Mesenchymal stem cell (in vitro differentiated cells and primary cell): ENCODE measurements around the gene LRRC53. TPM values are rescaled to one million over a fixed set of nuclear protein-coding genes. Genes with fewer than 3 reads are reported as not detected.

Experiments
- DNase-seq: peaks from one replicate; pipeline ENCODE4 v3.0.0-alpha.2; 2013
- H2AFZ ChIP-seq: one replicate; pipeline ENCODE4 v1.6.1; 2013; ENCODE audit warnings: low read depth, mild to moderate bottlenecking, control low read depth, inconsistent platforms, low read length, moderate library complexity
- H2AK5ac ChIP-seq: 2 replicates; pipeline ENCODE4 v1.6.1; 2013; ENCODE audit warnings: low read length, moderate library complexity, mild to moderate bottlenecking, inconsistent platforms; ENCODE audit not compliant: severe bottlenecking
- H2BK120ac ChIP-seq: one replicate; pipeline ENCODE4 v1.6.1; 2013; ENCODE audit warnings: low read depth, mild to moderate bottlenecking, inconsistent platforms, low read length, moderate library complexity
- H2BK12ac ChIP-seq, 2 experiments: one replicate each; pipeline ENCODE4 v1.6.1; 2013; ENCODE audit warnings: inconsistent platforms in 2 of 2, low read length in 2 of 2, mild to moderate bottlenecking in 2 of 2, moderate library complexity in 2 of 2, control low read depth in 1 of 2
- H2BK15ac ChIP-seq: one replicate; pipeline ENCODE4 v1.6.1; 2013; ENCODE audit warnings: mild to moderate bottlenecking, low read depth, inconsistent platforms; ENCODE audit not compliant: poor library complexity, severe bottlenecking
- H2BK5ac ChIP-seq: 2 replicates; pipeline ENCODE4 v1.6.1; 2013; ENCODE audit warnings: low read depth, mild to moderate bottlenecking, low read length, control low read depth, inconsistent platforms; ENCODE audit not compliant: poor library complexity, severe bottlenecking
- H3K14ac ChIP-seq, 2 experiments: one replicate each; pipeline ENCODE4 v1.6.1; 2013; ENCODE audit warnings: inconsistent platforms in 2 of 2, low read length in 2 of 2, control low read depth in 1 of 2, mild to moderate bottlenecking in 1 of 2, moderate library complexity in 1 of 2
- H3K18ac ChIP-seq, 2 experiments: one replicate each; pipeline ENCODE4 v1.6.1; 2013; ENCODE audit warnings: inconsistent platforms in 2 of 2, low read length in 2 of 2, control low read depth in 1 of 2, low read depth in 1 of 2, mild to moderate bottlenecking in 1 of 2
- H3K23ac ChIP-seq, 2 experiments: one replicate each; pipeline ENCODE4 v1.6.1; 2013; ENCODE audit warnings: inconsistent platforms in 2 of 2, low read length in 2 of 2, mild to moderate bottlenecking in 2 of 2, moderate library complexity in 2 of 2, control low read depth in 1 of 2
- H3K27ac ChIP-seq: 2 replicates; pipeline ENCODE4 v1.5.1; 2013; ENCODE audit warnings: mild to moderate bottlenecking, moderate library complexity, low read length, control low read depth, inconsistent platforms; ENCODE audit not compliant: poor library complexity, severe bottlenecking
- H3K27me3 ChIP-seq, 2 experiments: 2 replicates each; pipeline versions ENCODE4 v1.6.1 to v1.7.0; 2013; ENCODE audit warnings: low read length in 2 of 2, mild to moderate bottlenecking in 2 of 2, moderate library complexity in 2 of 2, control low read depth in 1 of 2, inconsistent platforms in 1 of 2; ENCODE audit not compliant: control insufficient read depth in 1 of 2, insufficient read depth in 1 of 2
- H3K36me3 ChIP-seq, 2 experiments: 2 replicates each; pipeline versions ENCODE4 v1.6.1 to v1.7.0; 2013; ENCODE audit warnings: low read length in 2 of 2, control low read depth in 1 of 2, inconsistent platforms in 1 of 2, low read depth in 1 of 2, mild to moderate bottlenecking in 1 of 2; ENCODE audit not compliant: insufficient read depth in 2 of 2, control insufficient read depth in 1 of 2
- H3K4ac ChIP-seq, 2 experiments: one replicate each; pipeline ENCODE4 v1.6.1; 2013; ENCODE audit warnings: inconsistent platforms in 2 of 2, low read length in 2 of 2, mild to moderate bottlenecking in 2 of 2, moderate library complexity in 2 of 2, control low read depth in 1 of 2, low read depth in 1 of 2
- H3K4me1 ChIP-seq: 2 replicates; pipeline ENCODE4 v1.6.1; 2013; ENCODE audit warnings: low read depth, low read length, control low read depth; ENCODE audit not compliant: control insufficient read depth, insufficient read depth
- H3K4me2 ChIP-seq: 2 replicates; pipeline ENCODE4 v1.6.1; 2013; ENCODE audit warnings: low read length, mild to moderate bottlenecking, inconsistent platforms; ENCODE audit not compliant: poor library complexity, severe bottlenecking
- H3K4me3 ChIP-seq, 2 experiments: 2 replicates each; pipeline versions ENCODE4 v1.5.1 to v1.7.0; 2013; ENCODE audit warnings: low read length in 2 of 2, mild to moderate bottlenecking in 2 of 2, control low read depth in 1 of 2, low read depth in 1 of 2; ENCODE audit not compliant: insufficient read depth in 1 of 2
- H3K79me1 ChIP-seq: replicated peaks from 2 replicates; pipeline ENCODE4 v1.6.1; 2013; ENCODE audit warnings: mild to moderate bottlenecking, control low read depth, low read length, inconsistent platforms; ENCODE audit not compliant: poor library complexity, severe bottlenecking
- H3K9ac ChIP-seq: 2 replicates; pipeline ENCODE4 v1.7.0; 2013; ENCODE audit warnings: mild to moderate bottlenecking, low read length, moderate library complexity
- H3K9me3 ChIP-seq: 2 replicates; pipeline ENCODE4 v1.7.0; 2013; ENCODE audit warnings: mild to moderate bottlenecking, low read length; ENCODE audit not compliant: control insufficient read depth
- H4K8ac ChIP-seq: one replicate; pipeline ENCODE4 v1.6.1; 2013; ENCODE audit warnings: inconsistent platforms, mild to moderate bottlenecking, low read length, moderate library complexity
- H4K91ac ChIP-seq: one replicate; pipeline ENCODE4 v1.6.1; 2013; ENCODE audit warnings: mild to moderate bottlenecking, low read length, inconsistent platforms
- WGBS: methylation state at CpG from one replicate; pipeline ENCODE4 v1.1.7; 2013; ENCODE audit warnings: mixed read lengths; 5-methylcytosine and 5-hydroxymethylcytosine counted together
- polyA plus RNA-seq, 2 experiments: library from polyadenylated mRNA; stranded (reverse); fragments of 200-250 nt; gene quantifications; one replicate each; pipeline ENCODE4 v1.2.3, GENCODE V29; 2013

LRRC53 gene, protein sequence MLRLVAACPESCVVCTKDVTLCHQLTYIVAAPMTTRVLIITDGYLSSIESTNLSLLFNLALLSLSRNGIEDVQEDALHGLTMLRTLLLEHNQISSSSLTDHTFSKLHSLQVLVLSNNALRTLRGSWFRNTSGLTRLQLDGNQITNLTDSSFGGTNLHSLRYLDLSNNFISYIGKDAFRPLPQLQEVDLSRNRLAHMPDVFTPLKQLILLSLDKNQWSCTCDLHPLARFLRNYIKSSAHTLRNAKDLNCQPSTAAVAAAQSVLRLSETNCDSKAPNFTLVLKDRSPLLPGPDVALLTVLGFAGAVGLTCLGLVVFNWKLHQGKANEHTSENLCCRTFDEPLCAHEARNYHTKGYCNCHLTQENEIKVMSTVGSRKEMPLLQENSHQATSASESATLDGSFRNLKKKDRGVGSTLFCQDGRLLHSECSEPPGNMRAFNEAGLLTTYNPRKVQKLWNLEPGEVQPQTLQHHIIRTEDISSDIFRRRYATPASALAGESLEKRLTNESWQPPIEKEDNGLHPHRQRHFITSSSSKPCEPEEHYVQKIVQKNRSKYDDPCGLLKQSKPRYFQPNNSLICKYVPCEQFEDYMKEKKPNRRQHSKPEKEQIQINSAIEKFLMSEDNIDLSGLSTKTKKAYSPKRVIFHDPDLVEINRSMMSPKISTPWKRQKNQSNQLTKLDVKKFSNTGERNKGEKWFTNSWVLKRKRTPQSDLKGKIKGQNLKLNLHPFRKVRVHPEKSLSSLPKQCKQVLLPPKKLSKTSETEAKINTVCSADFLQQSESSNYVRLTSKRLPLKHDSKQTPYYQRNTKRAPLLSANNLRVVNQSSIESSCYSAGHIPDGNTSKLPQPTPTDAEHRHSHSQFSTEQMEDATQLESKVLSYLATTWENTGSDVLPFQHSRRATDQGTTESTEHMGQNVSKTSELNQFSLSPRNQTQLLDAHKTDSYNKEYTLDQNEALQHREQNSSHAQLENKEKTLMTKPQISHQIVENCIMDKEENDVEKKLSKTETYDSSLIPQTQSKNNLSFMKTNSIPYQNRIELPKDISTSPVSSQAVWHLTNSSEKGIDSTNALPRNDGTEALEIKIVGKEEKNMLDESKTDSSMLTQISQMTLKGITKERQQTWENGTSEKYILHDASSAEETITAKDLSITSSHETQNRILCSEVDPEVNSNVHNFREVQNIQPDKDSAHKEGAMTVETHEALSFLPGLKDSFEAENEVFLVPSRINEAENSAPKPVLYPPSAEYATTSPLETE
- polyA plus RNA-seq (2013, experiment 1 of 2) = not detected
- polyA plus RNA-seq (2013, experiment 2 of 2) = not detected

- no peak within 1 kb of the TSS for H2AK5ac ChIP-seq
- no peak within 1 kb of the TSS for H3K4me3 ChIP-seq
- H3K36me3 ChIP-seq = no peaks in the 10 kb centered on the region
- H3K4me2 ChIP-seq = no peak within 1 kb of the TSS
- WGBS = 72% methylated on average over 2 of the region's 2 CpGs
- no peak within 1 kb of the TSS for H2BK12ac ChIP-seq
- H3K4me1 ChIP-seq = no peaks in the 10 kb centered on the region
- H2BK5ac ChIP-seq = no peak within 1 kb of the TSS
- H2AFZ ChIP-seq = no peak within 1 kb of the TSS
- no peak within 1 kb of the TSS for H4K8ac ChIP-seq
- H3K9me3 ChIP-seq = no peaks in the 10 kb centered on the region
- H3K79me1 ChIP-seq = no peaks in the 10 kb centered on the region
- no peak within 1 kb of the TSS for H3K9ac ChIP-seq
- no peak within 1 kb of the TSS for H2BK15ac ChIP-seq
- peaks cover 3 to 14% of the 10 kb centered on the region in 2 experiments for H3K27me3 ChIP-seq
- no peak within 1 kb of the TSS for H3K14ac ChIP-seq
- H4K91ac ChIP-seq = no peak within 1 kb of the TSS
- no peak within 1 kb of the TSS for H2BK120ac ChIP-seq
- no peak within 1 kb of the TSS for H3K4ac ChIP-seq
- DNase-seq = no peak
- H3K23ac ChIP-seq = no peak within 1 kb of the TSS
- no peak within 1 kb of the TSS for H3K18ac ChIP-seq
- H3K27ac ChIP-seq = no peak within 1 kb of the TSS
These were observed at the start of gene LRRC53 for GRCh38 chr1:74512170-74512915. Gene LRRC53, minus strand, starts transcription at chr1:74512611. Its CDS starts 29,262 bp downstream, at chr1:74483349.

GRCh38 chr1:74549932-74550331 lies 37.5 kb upstream of the LRRC53 start:
- Histone ChIP-seq H4K8ac (no peak overlapping the region), H2AFZ (no peak overlapping the region), H3K23ac (no peak overlapping the region), H3K9ac (no peak overlapping the region), H3K79me1 (no peaks in the 10 kb centered on the region), H3K36me3 (no peaks in the 10 kb centered on the region), H2BK120ac (no peak overlapping the region), H3K27me3 (no peaks in the 10 kb centered on the region), H3K4me2 (no peak overlapping the region), H2BK12ac (no peak overlapping the region), H3K4me1 (no peaks in the 10 kb centered on the region), H2AK5ac (no peak overlapping the region), H2BK15ac (no peak overlapping the region), H3K4ac (no peak overlapping the region), H3K4me3 (no peak overlapping the region), H3K9me3 (no peaks in the 10 kb centered on the region), H3K14ac (no peak overlapping the region), H3K18ac (no peak overlapping the region), H4K91ac (no peak overlapping the region), H3K27ac (no peak overlapping the region), H2BK5ac (no peak overlapping the region)
- no peak for DNase-seq
- 91% methylated on average over 2 of the region's 2 CpGs for WGBS

DNA sequence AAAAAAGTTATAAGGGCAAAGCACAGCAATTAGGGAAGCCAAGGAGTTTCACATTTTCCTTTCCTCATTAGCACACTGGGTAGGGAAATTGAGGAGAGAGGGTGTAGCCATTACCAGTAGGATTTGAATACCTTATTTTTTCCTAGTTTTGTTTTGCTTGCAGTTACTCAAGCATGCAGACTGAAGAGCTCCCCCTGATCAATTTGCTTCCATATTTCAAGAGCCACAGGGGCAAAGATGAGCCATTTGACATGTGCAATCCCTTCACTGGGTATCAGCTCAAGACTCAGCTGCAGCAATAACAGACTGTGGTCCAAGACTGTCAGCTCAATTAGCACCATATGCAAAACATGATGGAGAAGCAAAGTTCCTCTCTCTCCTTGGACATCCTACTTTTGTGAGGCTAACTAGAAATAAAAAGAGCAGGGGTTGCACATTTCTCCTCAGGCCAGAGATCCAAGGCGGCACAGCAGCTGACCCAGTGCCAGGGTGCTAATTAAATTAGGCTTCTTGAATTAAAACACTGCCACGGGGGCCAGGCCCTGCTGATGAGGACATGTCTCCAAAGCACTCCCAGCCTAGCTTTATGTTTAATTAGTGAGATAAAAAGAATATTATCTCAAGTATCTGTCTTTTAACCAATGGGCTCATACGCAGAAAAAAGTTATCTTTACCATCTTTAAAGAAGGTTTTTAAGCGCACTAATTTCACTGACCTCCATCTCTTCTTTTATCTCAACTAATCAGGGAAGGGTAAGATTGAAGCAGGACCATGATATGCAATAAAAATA lies 36.7 kb upstream of the LRRC53 start:
- Histone ChIP-seq H2AFZ (no peak overlapping the region), H2BK12ac (no peak overlapping the region)
- 61% methylated on average over 2 of the region's 4 CpGs for whole genome bisulfite sequencing

More for the DNA sequence above, 36.7 kb upstream of the LRRC53 start:
- no peak overlapping the region for H2BK120ac ChIP-seq
- H3K36me3 ChIP-seq = no peaks in the 10 kb centered on the region
- no peak overlapping the region for H3K27ac ChIP-seq
- no peak overlapping the region for H2BK15ac ChIP-seq
- DNase-seq = no peak
- no peak overlapping the region for H3K4me3 ChIP-seq
- H2BK5ac ChIP-seq = no peak overlapping the region
- H3K4me2 ChIP-seq = no peak overlapping the region
- H2AK5ac ChIP-seq = no peak overlapping the region
- no peak overlapping the region for H3K23ac ChIP-seq
- no peak overlapping the region for H3K9ac ChIP-seq
- no peaks in the 10 kb centered on the region for H3K9me3 ChIP-seq
- no peaks in the 10 kb centered on the region for H3K27me3 ChIP-seq
- no peak overlapping the region for H3K4ac ChIP-seq
- H3K4me1 ChIP-seq = no peaks in the 10 kb centered on the region
- H3K18ac ChIP-seq = no peak overlapping the region
- no peak overlapping the region for H3K14ac ChIP-seq
- no peak overlapping the region for H4K8ac ChIP-seq
- H3K79me1 ChIP-seq = no peaks in the 10 kb centered on the region
- no peak overlapping the region for H4K91ac ChIP-seq
